Hypothalamus (tissue), 51 donors: ENCODE measurements around the gene CRTC1.

Source experiments
- DNase-seq, 51 donors: peaks; one replicate each; lab custom pipeline; 2025; lab: John Stamatoyannopoulos, UW

The CRTC1 gene

GRCh38 chr19:18778076-18778389 lies 94.6 kb downstream of the CRTC1 start:
- no peak for DNase-seq

- DNase-seq, result peak in 1 of 51 donors; percentile 12
Measured at GRCh38 chr19:18778826-18779495, 95.5 kb downstream of the CRTC1 start.

DNA sequence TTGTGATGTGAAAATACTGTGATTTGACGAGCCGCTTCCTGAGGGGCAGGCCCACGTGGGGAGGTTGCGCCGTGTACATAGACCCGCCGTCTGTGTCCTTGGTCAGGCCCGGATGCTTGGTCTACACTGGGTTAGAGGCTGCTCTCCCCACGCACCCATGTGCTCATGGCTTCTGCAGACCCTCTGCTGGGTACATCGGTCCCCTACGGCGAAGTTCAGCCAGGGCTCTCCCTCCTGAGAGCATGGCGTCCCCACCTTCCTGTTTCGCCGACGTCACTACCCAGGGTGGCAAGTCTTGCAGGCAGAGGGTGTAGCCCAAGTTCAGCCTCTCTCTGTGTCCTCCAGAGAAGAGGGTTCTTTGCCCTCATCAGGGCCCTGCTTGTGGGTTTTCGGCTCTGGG lies 96.6 kb downstream of the CRTC1 start:
- DNase-seq, result no peak

DNA sequence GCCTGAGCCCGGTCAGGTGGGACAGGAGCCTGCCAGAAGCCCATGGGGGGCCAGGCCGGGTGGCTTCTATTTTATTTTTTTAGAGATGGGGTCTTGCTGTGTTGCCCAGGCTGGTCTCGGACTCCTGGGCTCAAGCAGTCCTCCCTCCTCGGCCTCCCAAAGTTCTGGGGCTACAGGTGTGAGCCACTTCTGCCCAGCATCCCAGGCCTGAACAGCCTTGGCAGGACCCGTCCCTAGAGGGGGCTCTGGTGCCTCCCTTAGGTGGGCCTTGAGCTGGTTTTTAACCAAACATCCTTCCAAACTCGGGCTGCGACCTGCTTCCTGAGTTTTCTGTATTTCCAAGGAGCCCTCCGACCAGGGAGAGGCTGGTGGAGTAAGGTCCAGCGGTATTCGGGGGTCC lies 97.2 kb downstream of the CRTC1 start:
- no peak for DNase-seq

DNA sequence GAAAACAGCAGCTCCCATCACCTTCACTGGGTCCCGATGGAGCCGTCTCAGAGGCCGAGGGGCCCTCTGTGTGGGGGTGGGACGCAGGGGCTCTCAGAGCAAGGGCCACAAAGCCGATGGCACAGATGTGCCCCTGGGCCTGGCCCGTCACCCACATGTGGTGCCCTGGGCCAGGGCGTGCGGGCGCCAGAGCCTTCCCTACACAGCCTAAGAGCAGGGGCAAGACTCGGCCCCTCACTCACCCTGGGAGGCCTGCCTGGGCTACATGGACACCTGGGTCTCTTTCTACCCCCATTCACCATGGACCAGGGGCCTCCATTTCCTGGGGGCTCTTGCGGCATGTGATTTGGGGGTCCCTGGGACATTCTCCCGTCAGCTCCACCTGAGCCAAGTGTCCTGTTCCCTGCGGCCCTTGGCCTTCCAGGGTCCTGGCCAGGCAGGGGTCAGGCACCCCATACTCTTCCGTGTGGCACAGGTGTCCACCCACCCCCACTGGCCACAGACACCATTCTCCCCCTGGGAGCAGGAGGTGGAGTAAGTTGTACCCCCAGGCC lies 97.6 kb downstream of the CRTC1 start:
- DNase-seq, result no peak

GRCh38 chr19:18781885-18782527 lies 98.5 kb downstream of the CRTC1 start:
- no peak for DNase-seq

DNA sequence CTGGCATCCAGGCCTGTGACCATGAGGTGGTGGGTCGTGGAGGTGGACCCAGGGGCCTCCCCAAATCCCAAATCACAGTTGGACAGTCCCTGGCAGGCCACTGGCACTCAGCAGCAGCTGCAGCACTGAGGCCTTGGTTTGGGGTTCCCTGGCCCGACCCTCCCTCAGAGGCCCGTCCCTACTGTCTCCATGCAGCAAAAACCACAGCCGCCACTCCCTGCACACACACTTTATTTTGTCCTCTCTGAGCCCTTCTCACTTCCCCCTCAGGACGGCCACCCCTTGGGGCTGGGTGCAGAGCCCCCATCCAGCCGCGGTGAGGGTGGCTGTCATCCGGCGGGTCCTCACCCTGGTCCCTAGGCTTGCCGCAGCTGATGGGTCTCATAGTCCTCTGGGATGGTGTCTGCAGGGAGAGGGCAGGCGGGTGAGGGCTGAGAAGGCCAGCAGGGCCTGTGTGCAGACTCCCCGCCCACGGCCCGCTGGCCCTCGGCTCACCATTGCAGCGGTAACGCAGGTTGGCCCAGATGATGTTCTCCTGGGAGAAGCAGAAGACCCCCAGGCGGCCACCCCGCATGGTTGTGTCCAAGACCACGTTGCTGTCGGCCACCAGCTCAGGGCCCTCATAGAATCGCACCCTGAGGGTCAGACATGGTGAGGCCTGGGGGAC lies 99.2 kb downstream of the CRTC1 start:
- DNase-seq, result no peak

GRCh38 chr19:18783958-18784785 lies 100.7 kb downstream of the CRTC1 start:
- no peak for DNase-seq

DNA sequence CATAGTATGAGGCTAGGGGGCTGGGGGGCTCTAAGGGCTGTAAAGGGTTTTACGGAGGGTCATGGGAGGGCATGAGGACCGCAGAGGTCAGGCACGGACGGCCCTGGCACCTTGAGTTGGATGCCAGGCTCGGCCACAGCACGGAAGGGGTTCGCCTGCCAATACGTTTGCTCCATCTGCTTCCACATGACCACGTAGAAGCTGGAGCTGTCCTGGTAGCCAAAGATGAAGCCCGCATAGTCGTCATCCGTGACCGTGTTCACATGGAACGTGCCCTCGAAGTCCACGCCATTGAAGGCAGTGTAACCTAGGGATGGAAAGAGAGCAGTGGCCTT lies 101.3 kb downstream of the CRTC1 start:
- DNase-seq, result no peak

- DNase-seq, result peak in 9 of 51 donors; percentile 7 to 51 (median 24)
Measured at GRCh38 chr19:18785179-18786124, 102.0 kb downstream of the CRTC1 start.

DNA sequence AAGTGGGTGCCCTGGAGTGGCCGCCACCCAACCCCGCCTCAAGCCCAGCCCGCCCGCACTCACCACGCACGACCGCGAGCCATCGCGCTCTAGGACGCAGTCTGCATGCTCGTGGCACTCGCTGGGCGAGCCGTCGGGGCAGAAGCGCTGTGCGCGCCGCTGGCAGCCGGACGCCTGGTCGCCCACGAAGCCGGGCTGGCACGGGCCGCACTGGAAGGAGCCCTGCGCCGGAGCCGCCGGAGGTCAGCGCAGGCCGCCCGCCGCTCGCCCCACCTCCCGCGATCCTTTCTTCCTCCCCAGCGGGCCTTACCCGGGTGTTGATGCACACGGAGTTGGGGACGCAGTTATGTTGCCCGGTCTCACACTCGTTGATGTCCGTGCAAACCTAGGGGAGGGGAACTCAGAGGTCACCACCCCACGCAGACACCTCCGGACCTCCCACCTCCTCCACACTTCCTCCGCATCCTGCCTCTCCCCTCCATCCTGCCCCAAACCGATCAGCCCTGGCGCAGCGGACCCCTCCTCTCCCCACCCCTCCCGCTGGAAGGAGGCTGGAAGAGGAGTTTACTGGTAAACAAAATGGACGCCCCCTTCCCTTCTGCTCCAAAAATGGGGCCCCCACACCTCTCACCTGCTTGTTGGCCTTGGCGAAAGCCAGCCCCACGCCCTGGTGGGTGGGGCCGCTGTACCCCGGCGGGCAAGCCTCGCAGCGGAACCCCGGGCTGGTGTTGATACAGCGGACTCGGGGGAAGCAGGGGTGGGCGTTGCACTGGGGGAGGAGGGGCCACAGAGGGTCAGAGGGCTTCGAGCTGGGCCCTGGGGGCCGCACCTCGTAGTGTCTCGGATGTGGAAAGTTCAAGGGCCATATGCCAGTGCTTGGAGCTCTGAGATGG lies 105.3 kb downstream of the CRTC1 start:
- no peak for DNase-seq

DNA sequence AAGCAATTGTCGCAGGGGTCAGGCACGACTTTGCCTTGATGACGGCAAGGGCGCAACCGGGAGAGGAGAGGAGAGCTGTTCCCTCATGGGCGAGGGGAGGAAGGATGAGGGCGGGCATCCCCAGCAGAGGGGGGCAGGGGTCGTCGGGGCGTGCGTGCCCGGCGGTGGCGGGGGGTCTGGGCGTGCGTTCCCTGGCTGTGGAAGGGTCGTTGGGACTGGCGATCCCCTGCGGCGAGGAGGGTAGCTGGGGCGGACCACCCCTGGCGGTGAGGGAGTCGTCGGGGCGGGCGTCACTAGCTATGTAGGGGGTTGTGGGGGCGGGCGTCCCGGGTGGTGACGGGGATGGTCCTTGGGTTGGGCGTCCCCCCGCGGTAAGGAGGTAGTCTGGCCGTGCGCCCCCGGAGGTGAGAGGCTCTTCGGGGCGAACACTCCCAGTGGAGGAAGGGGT lies 106.0 kb downstream of the CRTC1 start:
- DNase-seq, result no peak

- no peak for DNase-seq
Measured at GRCh38 chr19:18789883-18790565, 106.5 kb downstream of the CRTC1 start.

GRCh38 chr19:18790566-18791314 lies 107.3 kb downstream of the CRTC1 start, which contains the start of gene COMP:
Gene COMP, minus strand, starts transcription at chr19:18791305. Its CDS starts 36 bp downstream, at chr19:18791269.
- DNase-seq, result no peak

GRCh38 chr19:18791315-18791678 lies 107.8 kb downstream of the CRTC1 start:
- no peak for DNase-seq

DNA sequence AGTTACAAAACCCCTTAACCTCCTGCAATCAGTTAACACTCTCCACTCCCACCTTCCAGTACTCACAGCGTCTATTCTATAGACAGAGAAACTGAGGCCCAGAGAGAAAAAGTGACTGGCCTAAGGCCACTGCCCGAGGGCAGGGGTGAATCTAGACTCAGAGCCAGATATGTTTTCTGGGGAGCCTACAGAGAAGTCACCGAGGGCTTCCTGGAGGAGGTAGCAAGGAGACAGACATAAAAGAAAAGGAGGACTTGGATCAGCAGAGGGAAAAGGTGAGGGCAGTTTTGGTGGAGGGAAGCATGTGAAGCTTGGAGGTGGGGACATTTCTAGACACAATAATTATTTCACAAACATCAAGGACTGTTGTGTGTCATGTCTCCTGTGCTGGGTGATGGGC lies 109.2 kb downstream of the CRTC1 start:
- no peak for DNase-seq
